IMR-90 (cell line): ENCODE data around the gene GNAI1.
A peak's percentile ranks its signal among the peaks of the same experiment; 100 is the strongest.

Experiments
- BHLHE40 ChIP-seq: fragments of 150-350 bp; IDR thresholded peaks from 2 replicates; pipeline ENCODE4 v1.6.1; 2016; ENCODE audit warnings: mild to moderate bottlenecking, low read depth, low read length
- CEBPB ChIP-seq: IDR thresholded peaks from 2 replicates; pipeline ENCODE4 v1.6.1; 2012; ENCODE audit warnings: low read depth, low read length, improper control_type of control experiment
- CHD1 ChIP-seq: IDR thresholded peaks from 2 replicates; pipeline ENCODE4 v1.6.1; 2012; ENCODE audit warnings: low read depth, low read length, improper control_type of control experiment
- CTCF ChIP-seq: conservative IDR thresholded peaks from 2 replicates; pipeline ENCODE4 v1.5.1; 2012; ENCODE audit warnings: mild to moderate bottlenecking, low read depth, low read length, improper control_type of control experiment
- FOS ChIP-seq: fragments of 150-350 bp; IDR thresholded peaks from 2 replicates; pipeline ENCODE4 v1.6.1; 2016; ENCODE audit warnings: low read depth, low read length
- MAZ ChIP-seq: IDR thresholded peaks from 2 replicates; pipeline ENCODE4 v1.6.1; 2012; ENCODE audit warnings: low read depth, mild to moderate bottlenecking, low read length, improper control_type of control experiment, moderate library complexity, borderline replicate concordance
- MXI1 ChIP-seq: IDR thresholded peaks from 2 replicates; pipeline ENCODE4 v1.6.1; 2012; ENCODE audit warnings: low read depth, mild to moderate bottlenecking, low read length, moderate library complexity, borderline replicate concordance
- NFE2L2 ChIP-seq: fragments of 150-350 bp; IDR thresholded peaks from 2 replicates; pipeline ENCODE4 v1.6.1; 2016; ENCODE audit warnings: low read depth, mild to moderate bottlenecking, low read length
- POLR2A ChIP-seq: IDR thresholded peaks from 2 replicates; pipeline ENCODE4 v1.6.1; 2012; ENCODE audit warnings: mild to moderate bottlenecking, low read depth, low read length
- RCOR1 ChIP-seq: IDR thresholded peaks from 2 replicates; pipeline ENCODE4 v1.6.1; 2012; ENCODE audit warnings: mild to moderate bottlenecking, low read length, improper control_type of control experiment; ENCODE audit not compliant: insufficient replicate concordance
- RFX5 ChIP-seq: IDR thresholded peaks from 2 replicates; pipeline ENCODE4 v1.8.0; 2012; ENCODE audit warnings: low read depth, mild to moderate bottlenecking, low read length, moderate library complexity
- SMC3 ChIP-seq: fragments of 150-350 bp; IDR thresholded peaks from 2 replicates; pipeline ENCODE4 v1.6.1; 2016; ENCODE audit warnings: low read depth, mild to moderate bottlenecking, antibody characterized with exemption, low read length, moderate library complexity
- USF2 ChIP-seq: fragments of 150-350 bp; IDR thresholded peaks from 2 replicates; pipeline ENCODE4 v1.6.1; 2017; ENCODE audit warnings: mild to moderate bottlenecking, antibody characterized with exemption, low read length, low read depth

- no peak for TF ChIP-seq BHLHE40
- TF ChIP-seq MAZ: no peak
- TF ChIP-seq CTCF: no peak
- no peak for TF ChIP-seq USF2
- TF ChIP-seq POLR2A: no peak
- no peak for TF ChIP-seq MXI1
- no peak for TF ChIP-seq NFE2L2
- no peak for TF ChIP-seq FOS
- no peak for TF ChIP-seq SMC3
- TF ChIP-seq CHD1: no peak
- TF ChIP-seq RCOR1: no peak
- TF ChIP-seq CEBPB: peak; percentile 71
- no peak for TF ChIP-seq RFX5
Measured at GRCh38 chr7:80243425-80243824, 108.8 kb downstream of the GNAI1 start.
